Type B pancreatic cell (in vitro differentiated cells): ENCODE data around the gene PKM. TPM values are rescaled to one million over a fixed set of nuclear protein-coding genes. Genes with fewer than 3 reads are reported as not detected.

Source experiments
- DNase-seq: peaks from one replicate; pipeline ENCODE4 v3.0.0; 2021; ENCODE audit warnings: mixed read lengths; ENCODE audit not compliant: unreplicated experiment; ENCODE audit errors: extremely low spot score
- H3K27ac Mint-ChIP-seq: 2 replicates; pipeline ENCODE4 v1.8.0; 2021; ENCODE audit warnings: mild to moderate bottlenecking, mixed read lengths
- H3K27me3 Mint-ChIP-seq: 2 replicates; pipeline ENCODE4 v1.8.0; 2021; ENCODE audit warnings: mixed read lengths
- H3K36me3 Mint-ChIP-seq: 2 replicates; pipeline ENCODE4 v1.8.0; 2021; ENCODE audit warnings: mixed read lengths
- H3K4me1 Mint-ChIP-seq: one replicate; pipeline ENCODE4 v1.8.0; 2021; ENCODE audit warnings: mixed read lengths; ENCODE audit not compliant: unreplicated experiment
- H3K4me3 Mint-ChIP-seq: 2 replicates; pipeline ENCODE4 v1.8.0; 2021; ENCODE audit warnings: mild to moderate bottlenecking, mixed read lengths
- H3K9me3 Mint-ChIP-seq: 2 replicates; pipeline ENCODE4 v1.8.0; 2021; ENCODE audit warnings: mixed read lengths
- total RNA-seq: library from RNA; stranded (reverse); gene quantifications from 2 replicates; pipeline ENCODE4 v1.2.1, GENCODE V29; 2021; ENCODE audit warnings: low replicate concordance
- TF ChIP-seq, protein P1 (sequence below): fragments of 200-600 bp; sonication (generic); conservative IDR thresholded peaks from 2 replicates; pipeline ENCODE4 v1.5.0; 2021; ENCODE audit warnings: antibody characterized with exemption, mild to moderate bottlenecking

Gene PKM
- total RNA-seq, 1 donor from 2014 or later: 663 TPM

DNA sequence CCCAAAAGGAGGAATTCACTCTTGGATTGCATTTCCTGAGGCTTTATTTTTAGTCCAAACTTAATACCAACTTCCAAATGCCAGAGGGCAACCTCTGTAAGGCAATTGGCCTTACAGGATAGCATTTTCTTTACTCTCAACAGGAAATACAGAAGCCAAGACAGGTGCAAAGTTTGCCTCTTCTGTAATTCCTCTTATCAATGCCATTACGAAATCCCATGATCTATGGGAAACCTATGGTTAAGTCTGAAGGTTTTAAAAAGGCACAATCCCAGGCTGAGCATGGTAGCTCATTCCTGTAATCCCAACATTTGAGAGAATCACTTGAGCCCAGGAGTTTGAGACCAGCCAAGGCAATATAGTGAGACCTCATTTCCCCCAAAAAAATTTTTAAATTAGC lies 14.9 kb downstream of the PKM start:
- Mint-ChIP-seq H3K9me3 (no peaks in the 10 kb centered on the region), H3K36me3 (peaks cover 32% of the 10 kb centered on the region), H3K4me3 (no peak overlapping the region), H3K4me1 (peaks cover 15% of the 10 kb centered on the region), H3K27ac (no peak overlapping the region), H3K27me3 (no peaks in the 10 kb centered on the region)
- DNase-seq: no peak
- TF ChIP-seq, protein P1, sequence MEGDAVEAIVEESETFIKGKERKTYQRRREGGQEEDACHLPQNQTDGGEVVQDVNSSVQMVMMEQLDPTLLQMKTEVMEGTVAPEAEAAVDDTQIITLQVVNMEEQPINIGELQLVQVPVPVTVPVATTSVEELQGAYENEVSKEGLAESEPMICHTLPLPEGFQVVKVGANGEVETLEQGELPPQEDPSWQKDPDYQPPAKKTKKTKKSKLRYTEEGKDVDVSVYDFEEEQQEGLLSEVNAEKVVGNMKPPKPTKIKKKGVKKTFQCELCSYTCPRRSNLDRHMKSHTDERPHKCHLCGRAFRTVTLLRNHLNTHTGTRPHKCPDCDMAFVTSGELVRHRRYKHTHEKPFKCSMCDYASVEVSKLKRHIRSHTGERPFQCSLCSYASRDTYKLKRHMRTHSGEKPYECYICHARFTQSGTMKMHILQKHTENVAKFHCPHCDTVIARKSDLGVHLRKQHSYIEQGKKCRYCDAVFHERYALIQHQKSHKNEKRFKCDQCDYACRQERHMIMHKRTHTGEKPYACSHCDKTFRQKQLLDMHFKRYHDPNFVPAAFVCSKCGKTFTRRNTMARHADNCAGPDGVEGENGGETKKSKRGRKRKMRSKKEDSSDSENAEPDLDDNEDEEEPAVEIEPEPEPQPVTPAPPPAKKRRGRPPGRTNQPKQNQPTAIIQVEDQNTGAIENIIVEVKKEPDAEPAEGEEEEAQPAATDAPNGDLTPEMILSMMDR: no peak

GRCh38 chr15:72207558-72208085 lies 23.4 kb downstream of the PKM start:
- Mint-ChIP-seq H3K27me3 (no peaks in the 10 kb centered on the region), H3K4me3 (no peak overlapping the region), H3K4me1 (no peaks in the 10 kb centered on the region), H3K36me3 (peaks cover 44% of the 10 kb centered on the region), H3K9me3 (no peaks in the 10 kb centered on the region), H3K27ac (no peak overlapping the region)
- TF ChIP-seq, protein P1: no peak
- DNase-seq: no peak

GRCh38 chr15:72206677-72207000 lies 24.4 kb downstream of the PKM start:
- Mint-ChIP-seq H3K4me1 (no peaks in the 10 kb centered on the region), H3K4me3 (no peak overlapping the region), H3K36me3 (peaks cover 44% of the 10 kb centered on the region), H3K27ac (no peak overlapping the region), H3K27me3 (no peaks in the 10 kb centered on the region), H3K9me3 (no peaks in the 10 kb centered on the region)
- TF ChIP-seq, protein P1: no peak
- no peak for DNase-seq

- H3K27me3 Mint-ChIP-seq: no peaks in the 10 kb centered on the region
- TF ChIP-seq, protein P1: no peak
- no peak overlapping the region for H3K27ac Mint-ChIP-seq
- no peaks in the 10 kb centered on the region for H3K4me1 Mint-ChIP-seq
- DNase-seq: no peak
- no peak overlapping the region for H3K4me3 Mint-ChIP-seq
- no peaks in the 10 kb centered on the region for H3K9me3 Mint-ChIP-seq
- H3K36me3 Mint-ChIP-seq: peaks cover 40% of the 10 kb centered on the region
These were observed 24.9 kb downstream of the PKM start for GRCh38 chr15:72205896-72206676.

DNA sequence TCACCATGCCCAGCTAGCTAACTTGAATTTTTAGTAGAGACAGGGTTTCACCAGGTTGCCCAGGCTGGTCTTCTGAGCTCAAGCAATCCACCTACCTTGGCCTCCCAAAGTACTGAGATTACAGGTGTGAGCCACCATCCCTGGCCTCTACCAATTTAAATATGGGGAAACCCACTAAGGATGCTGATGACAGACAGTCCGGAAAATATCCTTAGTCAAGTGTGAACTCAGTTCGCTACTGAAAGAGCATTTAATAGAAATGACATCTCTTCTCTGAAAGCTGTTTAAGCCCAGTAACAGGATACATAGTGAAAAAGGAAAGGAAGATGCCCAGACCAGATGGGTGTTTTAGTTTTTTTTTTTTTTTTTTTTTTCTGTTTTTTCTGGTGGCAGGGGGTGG lies 25.7 kb downstream of the PKM start:
- H3K4me3 Mint-ChIP-seq: no peak overlapping the region
- H3K9me3 Mint-ChIP-seq: no peaks in the 10 kb centered on the region
- TF ChIP-seq, protein P1: no peak
- peaks cover 36% of the 10 kb centered on the region for H3K36me3 Mint-ChIP-seq
- H3K27me3 Mint-ChIP-seq: no peaks in the 10 kb centered on the region
- H3K4me1 Mint-ChIP-seq: no peaks in the 10 kb centered on the region
- no peak overlapping the region for H3K27ac Mint-ChIP-seq
- DNase-seq: no peak

- TF ChIP-seq, protein P1: no peak
- Mint-ChIP-seq H3K27ac (no peak overlapping the region), H3K4me3 (no peak overlapping the region), H3K4me1 (no peaks in the 10 kb centered on the region), H3K36me3 (peaks cover 27% of the 10 kb centered on the region), H3K27me3 (no peaks in the 10 kb centered on the region), H3K9me3 (no peaks in the 10 kb centered on the region)
- no peak for DNase-seq
These were observed 27.5 kb downstream of the PKM start for GRCh38 chr15:72203507-72203837.
